ENCODE data around the gene NXN. TPM values are rescaled to one million over a fixed set of nuclear protein-coding genes. Genes with fewer than 3 reads are reported as not detected.
A peak's percentile ranks its signal among the peaks of the same experiment; 100 is the strongest.

NXN gene
- total RNA-seq, 4 donors from 2014 or later: 6.8 to 16.6 (median 11.1) TPM

GRCh38 chr17:903691-904481 lies 75.7 kb downstream of the NXN start:
- DNase-seq (ENCODE audit: low spot score) (no peak), ATAC-seq (ENCODE audit: low FRiP score) (peak; percentile 82)

DNA sequence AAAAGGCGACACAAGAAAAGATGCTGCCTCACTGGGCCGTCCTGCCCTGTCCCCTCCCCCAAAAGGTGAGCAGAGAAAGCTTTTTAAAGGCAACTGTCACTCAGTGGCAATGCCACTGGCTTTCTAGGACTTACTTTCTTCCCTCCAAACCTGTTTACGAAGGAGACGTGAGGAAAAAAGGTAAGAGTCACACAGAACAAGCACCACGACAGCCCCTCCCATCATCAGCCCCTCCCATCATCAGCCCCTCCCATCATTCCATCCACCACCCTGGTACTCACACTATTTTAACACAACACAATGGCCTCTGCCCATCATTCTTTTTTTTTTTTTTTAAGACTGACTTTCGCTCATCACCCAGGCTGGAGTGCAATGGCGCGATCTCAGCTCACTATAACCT lies 77.1 kb downstream of the NXN start:
- DNase-seq (ENCODE audit: low spot score) (no peak), ATAC-seq (ENCODE audit: low FRiP score) (no peak)
- no peak for TF ChIP-seq CTCF (IDR thresholded peaks at IDR 0.05)

More at GRCh38 chr17:903691-904481, 75.7 kb downstream of the NXN start:
- no peak for TF ChIP-seq CTCF (IDR thresholded peaks at IDR 0.05)

DNA sequence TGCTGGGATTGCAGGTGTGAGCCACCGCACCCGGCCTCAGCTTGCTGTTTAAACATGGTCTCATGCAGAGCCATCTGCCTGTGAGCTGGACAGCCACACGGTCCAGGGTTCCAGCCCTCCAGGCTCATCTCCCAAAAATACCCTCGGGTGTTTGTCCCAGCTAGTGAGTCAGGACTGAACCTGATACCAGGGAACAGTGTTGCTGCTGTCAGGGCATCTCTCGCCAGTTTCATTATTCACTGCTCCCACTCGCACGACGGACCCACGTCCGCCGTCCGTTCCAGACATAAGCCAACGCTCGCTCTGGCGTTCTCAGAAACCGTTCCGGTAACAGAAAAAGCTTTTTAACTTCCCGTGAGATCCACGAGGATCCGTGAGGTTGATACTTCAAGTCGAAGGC lies 77.6 kb downstream of the NXN start:
- no peak for ATAC-seq (ENCODE audit: low FRiP score)
- no peak for TF ChIP-seq CTCF (IDR thresholded peaks at IDR 0.05)

GRCh38 chr17:901191-901950 lies 78.2 kb downstream of the NXN start:
- ATAC-seq (ENCODE audit: low FRiP score) (peak; percentile 65), DNase-seq (ENCODE audit: low spot score) (no peak)
- TF ChIP-seq CTCF (IDR thresholded peaks at IDR 0.05): no peak

More for the DNA sequence above, 77.6 kb downstream of the NXN start:
- DNase-seq (ENCODE audit: low spot score): no peak

DNA sequence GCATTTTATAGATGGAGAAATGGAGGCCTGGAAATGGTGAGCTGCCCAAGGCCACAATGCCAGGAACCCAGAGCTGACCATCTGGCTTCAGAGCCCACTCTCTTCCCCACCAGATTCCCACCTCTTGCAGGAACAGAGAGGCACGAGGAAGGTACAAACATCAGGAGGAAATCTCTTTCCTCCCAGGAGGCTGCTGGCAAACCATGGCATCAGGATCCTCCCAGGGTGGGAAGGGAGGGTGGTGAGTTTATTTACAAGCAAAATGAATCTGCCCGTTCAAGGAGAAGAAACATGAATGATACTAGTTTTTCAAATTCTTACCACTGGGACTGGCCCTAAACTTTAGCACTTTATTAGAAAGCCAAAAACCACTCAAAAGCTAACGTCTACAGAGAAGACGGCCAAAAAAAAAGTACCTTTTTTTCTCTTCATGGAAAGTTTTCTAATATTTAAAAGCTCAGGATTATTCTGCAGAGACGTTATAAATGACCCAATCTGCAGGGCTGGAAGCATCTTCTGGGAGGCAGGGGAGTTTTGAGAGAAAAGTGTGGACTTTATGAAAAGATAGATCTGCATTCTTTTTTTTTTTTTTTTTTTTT lies 79.1 kb downstream of the NXN start:
- ATAC-seq (ENCODE audit: low FRiP score) (no peak), DNase-seq (ENCODE audit: low spot score) (no peak)
- TF ChIP-seq CTCF (IDR thresholded peaks at IDR 0.05): no peak

GRCh38 chr17:897970-898619 lies 81.5 kb downstream of the NXN start:
- no peak for DNase-seq (ENCODE audit: low spot score)
- TF ChIP-seq CTCF (IDR thresholded peaks at IDR 0.05): no peak
- no peak for ATAC-seq (ENCODE audit: low FRiP score)

Measured in omental fat pad (tissue), 4 donors.